NCI-H526 treated with DMSO at 0.1 percent for 48 hours (cell line): ENCODE measurements around the gene OSBPL2.

ENCODE experiments used
- DNase-seq: peaks from one replicate; lab custom pipeline; 2025; lab: John Stamatoyannopoulos, UW

OSBPL2 gene

DNA sequence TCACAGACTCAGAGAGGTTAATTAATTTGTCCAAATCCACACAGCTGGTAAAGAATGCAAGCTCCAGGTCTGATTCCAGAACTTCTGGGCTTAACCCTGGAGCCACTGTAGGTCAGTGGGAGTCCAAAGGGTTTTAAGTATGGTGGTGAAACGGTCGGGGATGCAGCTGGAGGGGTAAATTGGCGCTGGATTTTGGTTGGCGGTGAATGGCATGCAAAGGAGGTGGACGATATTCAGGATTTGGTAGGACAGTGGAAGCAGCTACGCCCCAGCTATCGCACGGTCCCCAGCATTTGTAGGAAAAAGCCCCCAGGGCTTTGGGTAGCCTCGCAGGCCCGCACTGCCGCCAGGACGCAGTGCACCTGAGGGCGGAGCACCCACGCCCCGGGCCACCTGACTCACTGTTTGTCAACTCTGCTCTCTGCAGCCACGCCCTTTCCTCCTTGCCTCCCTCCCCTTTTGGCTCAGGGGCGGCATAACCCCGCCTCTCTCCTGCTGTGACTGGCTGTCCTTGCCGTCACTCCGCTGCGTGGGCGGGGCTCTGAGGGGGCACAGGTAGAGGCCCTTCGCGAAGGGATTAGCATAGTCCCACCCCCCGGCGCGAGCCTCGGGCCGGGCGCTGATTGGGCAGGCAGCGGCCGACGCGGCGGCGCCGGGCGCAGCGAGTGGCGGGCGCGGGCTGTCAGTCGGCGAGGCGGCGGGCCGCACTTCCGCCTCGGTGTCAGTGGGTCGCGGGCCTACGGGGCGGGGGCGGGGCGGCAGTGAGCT, at the start of gene OSBPL2:
Gene OSBPL2 (plus strand): TSS at position 721 of the 768 bp plus-strand sequence. CDS start 17,664 bp downstream, outside the sequence.
- peak; percentile 98 for DNase-seq

DNA sequence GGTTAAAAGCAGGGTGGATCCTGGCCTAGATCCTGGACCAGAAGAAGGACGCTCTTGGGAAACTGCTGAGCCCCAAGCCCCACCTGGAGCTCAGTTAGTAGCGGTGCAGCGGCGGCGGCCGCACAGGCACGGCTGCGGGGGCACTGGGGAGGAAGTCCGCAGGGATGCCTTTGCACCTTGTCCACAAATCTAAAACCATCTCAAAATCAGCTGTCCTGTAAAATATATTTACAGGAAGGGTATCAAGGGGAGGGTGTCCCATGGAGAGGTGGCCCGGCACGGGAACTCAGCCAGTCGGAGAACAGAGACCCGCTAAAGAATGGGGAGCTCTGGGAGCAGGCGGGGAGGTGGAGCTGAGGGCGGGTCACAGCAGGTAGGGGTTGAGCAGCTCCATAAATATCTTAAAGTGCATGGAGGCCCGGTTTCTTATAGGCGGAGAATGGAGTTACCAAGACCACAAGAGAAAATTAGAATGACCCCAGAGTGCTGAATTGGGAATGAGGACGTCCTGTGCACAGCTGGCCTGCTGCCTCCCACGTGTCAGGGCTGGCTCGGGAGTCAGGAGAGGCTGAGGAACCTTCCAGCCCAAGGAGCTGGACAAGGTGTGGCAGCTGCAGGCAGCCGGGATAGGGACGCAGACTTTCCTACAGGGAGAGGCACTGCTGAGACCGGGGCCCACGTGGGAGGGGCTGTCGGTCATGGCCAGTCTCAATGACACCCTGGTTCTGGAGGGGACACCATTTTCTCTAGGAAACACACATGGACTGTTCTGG, 47.5 kb upstream of the OSBPL2 start:
- no peak for DNase-seq

DNA sequence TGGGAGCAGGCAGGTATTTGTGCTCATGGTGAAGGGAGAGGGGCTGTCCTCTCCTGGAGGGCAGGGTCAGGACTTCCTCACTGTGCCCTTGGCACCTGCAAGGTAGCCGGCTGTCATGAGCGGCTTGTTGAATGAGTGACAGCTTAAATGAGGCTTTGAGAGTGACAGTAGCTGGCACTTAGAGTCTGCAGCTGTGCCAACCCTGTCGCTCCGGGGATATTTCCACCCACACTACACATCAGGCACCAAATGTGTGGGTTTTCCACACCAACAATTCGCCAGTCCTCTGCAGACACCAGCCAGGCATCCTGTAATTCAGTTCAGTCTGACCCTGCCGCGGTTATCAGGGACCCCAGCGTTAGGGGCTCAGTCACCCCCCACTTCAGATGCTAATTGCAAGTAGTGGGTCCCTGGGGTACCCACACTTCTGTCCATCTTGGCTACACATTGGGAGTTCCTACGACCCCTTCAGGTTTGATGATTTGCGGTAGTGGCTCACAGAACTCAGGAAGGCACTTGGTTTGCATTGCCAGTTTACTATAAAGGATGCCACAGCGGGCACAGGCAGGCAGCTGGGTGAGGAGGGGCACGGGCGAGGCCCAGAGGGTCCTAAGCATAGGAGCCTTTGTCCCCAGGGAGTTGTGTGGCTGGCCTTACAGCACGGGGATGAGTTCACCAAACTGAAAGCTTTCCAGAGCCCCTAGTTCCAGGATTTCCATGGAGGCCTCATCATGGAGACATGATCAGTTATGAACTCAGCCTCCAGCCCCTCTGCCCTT, 46.4 kb upstream of the OSBPL2 start:
- DNase-seq = no peak

GRCh38 chr20:62192635-62193034, 45.7 kb upstream of the OSBPL2 start:
- DNase-seq = no peak

DNA sequence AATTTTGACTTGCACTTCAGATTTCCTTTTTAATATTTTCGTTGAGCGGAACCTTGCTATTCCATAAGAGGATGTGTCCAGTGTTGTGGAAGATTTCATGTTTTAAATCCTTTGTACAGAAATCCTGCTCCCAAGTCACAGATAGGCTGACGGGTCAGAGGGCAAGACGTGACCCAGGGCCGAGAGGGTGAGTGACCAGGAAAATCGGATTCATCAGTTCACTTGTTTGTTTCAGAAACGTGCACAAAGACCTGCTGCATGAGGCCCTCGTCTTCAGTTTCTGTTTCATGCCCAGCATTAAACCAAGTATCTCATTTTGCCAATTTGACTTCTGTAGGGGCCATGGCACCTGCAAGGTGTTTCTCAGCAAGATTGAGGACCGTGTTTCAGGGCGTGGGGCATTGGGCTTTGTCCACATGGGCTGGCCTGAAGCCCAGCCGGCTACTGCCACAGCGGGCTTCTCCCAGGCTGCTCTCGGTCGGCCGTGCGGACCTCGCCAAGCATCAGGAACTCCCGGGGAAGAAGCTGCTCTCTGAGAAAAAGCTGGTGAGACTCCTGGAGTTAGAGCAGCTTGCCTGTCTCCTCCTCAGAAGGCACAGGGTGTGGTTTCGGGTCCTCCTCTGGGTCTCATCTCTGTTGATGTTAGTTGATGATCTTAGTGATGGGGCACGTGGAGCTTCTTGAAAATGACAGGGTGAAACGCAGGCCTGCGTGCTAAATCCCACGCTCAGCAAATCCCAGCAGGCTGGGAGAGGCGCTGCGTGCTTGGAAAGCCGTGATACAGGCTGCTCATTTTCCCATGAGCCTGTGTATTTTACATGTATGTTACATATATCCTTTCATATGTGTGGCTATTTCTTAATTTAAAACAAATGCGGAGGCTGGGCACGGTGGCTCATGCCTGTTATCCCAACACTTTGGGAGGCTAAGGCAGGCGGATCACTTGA, 45.0 kb upstream of the OSBPL2 start:
- no peak for DNase-seq

DNA sequence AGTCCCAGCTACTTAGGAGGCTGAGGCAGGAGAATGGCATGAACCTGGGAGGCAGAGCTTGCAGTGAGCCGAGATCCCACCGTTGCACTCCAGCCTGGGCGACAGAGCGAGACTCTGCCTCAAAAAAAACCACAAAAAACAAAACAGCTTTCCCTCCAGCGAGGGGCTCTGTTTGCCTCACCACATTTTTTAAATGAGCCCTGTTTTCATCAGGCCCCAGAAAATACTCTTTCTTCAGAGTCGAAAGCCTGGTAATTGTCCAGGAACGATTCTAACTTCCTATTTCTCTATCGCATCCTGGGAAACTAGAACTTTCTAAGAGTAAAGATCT, 43.3 kb upstream of the OSBPL2 start:
- no peak for DNase-seq

DNA sequence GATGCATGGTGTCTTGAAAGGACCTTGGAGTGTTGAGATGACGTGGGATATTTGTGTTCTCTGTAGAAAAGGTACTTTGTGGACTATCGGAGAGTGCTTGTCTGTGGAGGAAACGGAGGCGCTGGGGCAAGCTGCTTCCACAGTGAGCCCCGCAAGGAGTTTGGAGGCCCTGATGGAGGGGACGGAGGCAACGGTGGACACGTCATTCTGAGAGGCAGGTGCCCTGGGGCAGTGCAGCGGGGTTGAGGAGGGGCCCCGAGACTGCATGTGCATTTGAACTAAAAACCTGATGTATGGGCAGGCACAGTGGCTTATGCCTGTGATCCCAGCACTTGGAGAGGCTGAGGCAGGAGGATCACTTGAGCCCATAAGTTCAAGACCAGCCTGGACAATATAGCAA, 42.6 kb upstream of the OSBPL2 start:
- DNase-seq = no peak

- no peak for DNase-seq
Measured at GRCh38 chr20:62196286-62196685, 42.0 kb upstream of the OSBPL2 start.

GRCh38 chr20:62197311-62197710, 41.0 kb upstream of the OSBPL2 start:
- DNase-seq = no peak

GRCh38 chr20:62197801-62198200, 40.5 kb upstream of the OSBPL2 start:
- DNase-seq = no peak

- DNase-seq = no peak
Measured at GRCh38 chr20:62198496-62198895, 39.8 kb upstream of the OSBPL2 start.

DNA sequence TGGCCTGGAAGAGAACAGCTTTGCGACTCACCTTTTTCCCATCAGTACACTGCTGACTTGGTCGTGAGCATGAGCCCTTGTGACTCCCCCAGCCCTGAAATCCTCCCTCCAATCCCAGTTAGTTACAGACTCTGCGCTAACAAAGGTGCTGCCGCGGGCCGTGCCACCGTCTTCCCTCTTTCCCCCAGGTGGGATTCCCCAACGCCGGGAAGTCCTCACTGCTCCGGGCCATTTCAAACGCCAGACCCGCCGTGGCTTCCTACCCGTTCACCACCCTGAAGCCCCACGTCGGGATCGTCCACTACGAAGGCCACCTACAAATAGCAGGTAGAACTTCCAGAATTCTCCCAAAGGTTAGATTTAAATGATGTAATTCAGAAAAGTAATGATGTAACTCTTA, 39.4 kb upstream of the OSBPL2 start:
- DNase-seq = no peak

- no peak for DNase-seq
Measured at GRCh38 chr20:62200491-62201172, 37.7 kb upstream of the OSBPL2 start.

- no peak for DNase-seq
Measured at GRCh38 chr20:62201173-62202082, 36.9 kb upstream of the OSBPL2 start.

DNA sequence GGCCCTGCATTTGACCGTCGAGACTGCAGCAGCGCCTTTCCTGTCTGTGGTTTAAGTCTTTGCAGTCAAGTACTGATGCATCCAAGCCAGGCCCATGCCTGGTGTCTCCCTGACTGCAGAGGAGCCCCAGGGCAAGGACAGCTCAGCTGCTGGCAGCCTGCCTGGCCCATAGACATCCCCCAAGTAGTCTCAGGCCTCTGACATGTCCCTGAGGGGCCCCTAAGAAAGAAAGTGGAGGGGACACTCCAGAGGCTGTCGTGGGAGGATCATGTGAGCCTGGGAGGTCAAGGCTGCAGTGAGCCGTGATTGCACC, 36.3 kb upstream of the OSBPL2 start:
- DNase-seq = no peak

- DNase-seq = no peak
Measured at GRCh38 chr20:62202676-62203377, 35.5 kb upstream of the OSBPL2 start.

DNA sequence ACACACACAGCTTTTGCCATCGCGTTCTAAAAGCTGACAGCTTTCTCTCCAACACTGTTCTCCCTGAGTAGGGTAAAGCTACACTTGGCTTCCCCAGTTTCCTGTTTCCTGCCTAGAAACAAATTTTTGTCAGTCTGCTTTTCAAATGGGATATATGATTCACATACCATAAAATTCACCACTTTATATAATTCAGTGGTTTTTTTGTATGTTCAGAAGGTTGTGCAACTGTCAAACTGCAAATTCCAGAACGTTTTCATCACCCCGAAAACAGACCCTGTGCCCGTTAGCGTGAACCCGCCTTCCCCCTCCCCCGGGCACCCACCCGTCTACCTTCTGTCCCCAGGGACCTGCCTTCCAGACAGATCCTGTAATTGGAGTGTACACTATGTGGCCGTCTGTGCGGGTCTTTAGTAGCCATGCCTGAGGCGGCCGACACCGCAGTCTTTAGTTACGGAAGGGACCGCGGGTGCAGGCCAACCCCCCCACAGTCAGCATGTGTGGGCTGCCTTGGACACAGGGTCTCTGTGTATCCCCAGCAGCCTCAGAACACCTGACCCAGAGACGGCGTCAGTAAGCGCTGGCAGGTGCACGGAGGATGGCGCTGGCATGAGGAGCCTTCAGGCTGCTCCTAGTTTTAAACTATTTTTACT, 34.8 kb upstream of the OSBPL2 start:
- DNase-seq = peak; percentile 9

GRCh38 chr20:62205618-62206387, 32.5 kb upstream of the OSBPL2 start:
- DNase-seq = no peak
